Gastrocnemius medialis (tissue), 4 donors: ENCODE measurements around the gene DCC.

Source experiments
- POLR2A ChIP-seq, 2 donors: fragments of 450-650 bp; IDR thresholded peaks; one replicate each; pipeline ENCODE4 v1.6.1; 2017; ENCODE audit warnings: antibody characterized with exemption in 2 of 2, mild to moderate bottlenecking in 2 of 2, moderate library complexity in 2 of 2
- TF ChIP-seq, protein P1 (sequence below), 5 experiments: fragments of 450-650 bp in 3 of 5; fragments of 200-600 bp in 2 of 5; sonication (generic) in 2 of 5; IDR thresholded peaks in 4 of 5; conservative IDR thresholded peaks in 1 of 5; 1 replicate in 4 of 5; 2 replicates in 1 of 5; pipeline ENCODE4 v1.5.1; 2016 to 2019; ENCODE audit warnings: antibody characterized with exemption in 5 of 5, mild to moderate bottlenecking in 3 of 5, moderate library complexity in 3 of 5

DNA sequence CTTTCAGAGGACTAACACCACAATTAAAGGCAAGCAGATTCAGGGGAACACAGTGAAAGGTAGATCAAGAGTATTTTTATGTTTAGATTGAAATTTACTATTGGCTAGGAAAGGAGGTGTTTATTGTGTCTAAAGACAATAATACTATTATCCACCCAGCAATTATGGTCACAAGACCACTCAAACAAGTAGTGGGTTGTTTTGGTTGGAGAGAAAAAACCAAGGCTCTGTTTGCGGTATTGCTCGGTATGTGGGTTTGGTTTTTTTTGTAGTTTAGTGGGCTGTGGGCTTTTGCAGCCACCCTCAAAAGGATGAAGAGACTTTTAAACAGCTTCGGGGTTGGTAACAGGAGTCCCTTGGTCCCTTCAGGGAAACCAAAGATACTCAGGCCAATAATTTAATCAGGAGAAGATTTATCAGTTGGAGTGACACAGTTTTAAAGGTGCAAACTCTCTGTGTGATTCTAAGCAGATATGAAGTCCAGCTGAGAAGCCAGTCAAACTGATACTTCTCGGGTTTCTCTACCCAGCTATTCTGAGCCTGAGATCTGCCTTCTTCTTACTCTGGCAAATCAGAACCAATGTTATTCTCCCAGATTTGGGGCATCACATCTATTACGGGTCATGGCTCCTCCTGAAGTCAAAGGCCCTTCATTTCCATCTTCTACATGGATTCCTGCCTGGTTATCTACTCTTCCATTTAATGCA is 55.3 kb downstream of the DCC start:
- TF ChIP-seq, protein P1, sequence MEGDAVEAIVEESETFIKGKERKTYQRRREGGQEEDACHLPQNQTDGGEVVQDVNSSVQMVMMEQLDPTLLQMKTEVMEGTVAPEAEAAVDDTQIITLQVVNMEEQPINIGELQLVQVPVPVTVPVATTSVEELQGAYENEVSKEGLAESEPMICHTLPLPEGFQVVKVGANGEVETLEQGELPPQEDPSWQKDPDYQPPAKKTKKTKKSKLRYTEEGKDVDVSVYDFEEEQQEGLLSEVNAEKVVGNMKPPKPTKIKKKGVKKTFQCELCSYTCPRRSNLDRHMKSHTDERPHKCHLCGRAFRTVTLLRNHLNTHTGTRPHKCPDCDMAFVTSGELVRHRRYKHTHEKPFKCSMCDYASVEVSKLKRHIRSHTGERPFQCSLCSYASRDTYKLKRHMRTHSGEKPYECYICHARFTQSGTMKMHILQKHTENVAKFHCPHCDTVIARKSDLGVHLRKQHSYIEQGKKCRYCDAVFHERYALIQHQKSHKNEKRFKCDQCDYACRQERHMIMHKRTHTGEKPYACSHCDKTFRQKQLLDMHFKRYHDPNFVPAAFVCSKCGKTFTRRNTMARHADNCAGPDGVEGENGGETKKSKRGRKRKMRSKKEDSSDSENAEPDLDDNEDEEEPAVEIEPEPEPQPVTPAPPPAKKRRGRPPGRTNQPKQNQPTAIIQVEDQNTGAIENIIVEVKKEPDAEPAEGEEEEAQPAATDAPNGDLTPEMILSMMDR (IDR thresholded peaks at IDR 0.05 in 4 of 5, conservative IDR thresholded peaks at IDR 0.05 in 1 of 5): no peak
- TF ChIP-seq POLR2A (IDR thresholded peaks at IDR 0.05): no peak
